Measurements from ENCODE around the gene SH3GL3. TPM values are rescaled to one million over a fixed set of nuclear protein-coding genes. Genes with fewer than 3 reads are reported as not detected.
A peak's percentile ranks its signal among the peaks of the same experiment; 100 is the strongest.

SH3GL3 gene
- total and polyA plus RNA-seq, 4 donors = 0.31 to 8.4 (median 2.3) TPM

DNA sequence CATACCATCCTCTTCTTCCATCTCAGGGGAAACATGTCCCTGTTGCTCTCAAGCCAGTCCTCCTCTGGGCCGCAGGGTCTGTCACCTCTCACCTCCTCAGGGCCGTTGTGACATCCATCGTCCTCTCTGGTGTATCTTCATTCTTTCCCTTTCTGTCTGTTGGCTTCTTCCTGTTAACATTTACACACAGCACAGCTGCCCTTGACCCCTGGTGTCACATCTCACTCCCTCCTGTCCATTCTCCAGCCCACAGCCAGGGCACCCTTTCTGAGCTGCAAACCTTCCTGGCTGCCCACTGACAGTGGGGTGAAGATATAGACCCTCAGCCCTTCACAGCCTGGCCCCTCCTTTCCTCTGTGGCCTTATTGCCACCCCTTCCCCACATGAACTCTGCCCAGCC is 127.2 kb downstream of the SH3GL3 start:
- 56 to 83% methylated on average over 3 of the region's 3 CpGs for WGBS, 2 donors
- ATAC-seq (ENCODE audit: insufficient read depth, low FRiP score) = no peak
- no peak overlapping the region for H3K27ac ChIP-seq (ENCODE audit: low read depth in 1 of 2, low read length in 1 of 2)

DNA sequence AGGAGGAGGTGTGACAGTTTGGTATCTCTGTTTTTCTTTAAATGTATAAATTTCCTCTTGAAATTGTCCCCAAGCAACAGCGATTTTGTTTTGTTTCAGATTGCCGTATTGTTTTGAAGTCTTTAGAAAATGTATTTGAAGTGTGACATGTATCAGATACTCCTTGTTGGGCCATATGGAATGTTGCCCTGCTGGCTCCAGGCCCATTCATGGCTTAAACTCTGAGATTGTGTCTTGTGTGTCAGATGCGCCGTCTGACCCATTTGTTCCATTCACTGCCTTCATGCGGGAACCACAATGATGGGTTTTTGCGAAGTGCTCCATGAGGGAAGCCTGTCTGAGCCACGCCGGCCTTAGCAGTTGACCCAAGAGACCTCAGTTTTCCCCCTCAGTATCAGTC is 131.6 kb downstream of the SH3GL3 start:
- ATAC-seq (ENCODE audit: insufficient read depth, low FRiP score) (no peak), DNase-seq (peak; percentile 70 to 84 (median 70))
- Histone ChIP-seq H3K4me1 (ENCODE audit: control insufficient read depth in 5 of 5, insufficient read depth in 5 of 5, low read length in 5 of 5) (peaks cover 0 to 24% (median 0%) of the 10 kb centered on the region in 5 donors), H3K4me3 (no peak overlapping the region), H3K9ac (ENCODE audit: insufficient read depth in 1 of 2, low read length in 2 of 2) (no peak overlapping the region), H3K27me3 (ENCODE audit: control insufficient read depth in 3 of 3, insufficient read depth in 3 of 3, low read length in 2 of 3) (no peaks in the 10 kb centered on the region), H3K27ac (ENCODE audit: low read depth in 1 of 2, low read length in 1 of 2) (no peak overlapping the region), H3K36me3 (ENCODE audit: control insufficient read depth in 4 of 4, insufficient read depth in 4 of 4, low read length in 4 of 4) (no peaks in the 10 kb centered on the region), H3K9me3 (ENCODE audit: control insufficient read depth in 4 of 4, insufficient read depth in 3 of 4, low read length in 3 of 4) (no peaks in the 10 kb centered on the region)
- WGBS, 2 donors = 91 to 92% methylated on average over 8 of the region's 8 CpGs
- TF ChIP-seq, protein P1, sequence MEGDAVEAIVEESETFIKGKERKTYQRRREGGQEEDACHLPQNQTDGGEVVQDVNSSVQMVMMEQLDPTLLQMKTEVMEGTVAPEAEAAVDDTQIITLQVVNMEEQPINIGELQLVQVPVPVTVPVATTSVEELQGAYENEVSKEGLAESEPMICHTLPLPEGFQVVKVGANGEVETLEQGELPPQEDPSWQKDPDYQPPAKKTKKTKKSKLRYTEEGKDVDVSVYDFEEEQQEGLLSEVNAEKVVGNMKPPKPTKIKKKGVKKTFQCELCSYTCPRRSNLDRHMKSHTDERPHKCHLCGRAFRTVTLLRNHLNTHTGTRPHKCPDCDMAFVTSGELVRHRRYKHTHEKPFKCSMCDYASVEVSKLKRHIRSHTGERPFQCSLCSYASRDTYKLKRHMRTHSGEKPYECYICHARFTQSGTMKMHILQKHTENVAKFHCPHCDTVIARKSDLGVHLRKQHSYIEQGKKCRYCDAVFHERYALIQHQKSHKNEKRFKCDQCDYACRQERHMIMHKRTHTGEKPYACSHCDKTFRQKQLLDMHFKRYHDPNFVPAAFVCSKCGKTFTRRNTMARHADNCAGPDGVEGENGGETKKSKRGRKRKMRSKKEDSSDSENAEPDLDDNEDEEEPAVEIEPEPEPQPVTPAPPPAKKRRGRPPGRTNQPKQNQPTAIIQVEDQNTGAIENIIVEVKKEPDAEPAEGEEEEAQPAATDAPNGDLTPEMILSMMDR (IDR thresholded peaks at IDR 0.05; ENCODE audit: control extremely low read depth, extremely low read depth) = no peak

More for the DNA sequence above, 127.2 kb downstream of the SH3GL3 start:
- no peak for DNase-seq
- no peak overlapping the region for H3K4me3 ChIP-seq
- H3K4me1 ChIP-seq (ENCODE audit: control insufficient read depth in 5 of 5, insufficient read depth in 5 of 5, low read length in 5 of 5) = peaks cover 0 to 15% (median 0%) of the 10 kb centered on the region in 5 donors
- no peaks in the 10 kb centered on the region for H3K27me3 ChIP-seq (ENCODE audit: control insufficient read depth in 3 of 3, insufficient read depth in 3 of 3, low read length in 2 of 3)
- no peaks in the 10 kb centered on the region for H3K9me3 ChIP-seq (ENCODE audit: control insufficient read depth in 4 of 4, insufficient read depth in 3 of 4, low read length in 3 of 4)
- H3K9ac ChIP-seq (ENCODE audit: insufficient read depth in 1 of 2, low read length in 2 of 2) = no peak overlapping the region
- TF ChIP-seq, protein P1 (IDR thresholded peaks at IDR 0.05; ENCODE audit: control extremely low read depth, extremely low read depth) = no peak
- no peaks in the 10 kb centered on the region for H3K36me3 ChIP-seq (ENCODE audit: control insufficient read depth in 4 of 4, insufficient read depth in 4 of 4, low read length in 4 of 4)

DNA sequence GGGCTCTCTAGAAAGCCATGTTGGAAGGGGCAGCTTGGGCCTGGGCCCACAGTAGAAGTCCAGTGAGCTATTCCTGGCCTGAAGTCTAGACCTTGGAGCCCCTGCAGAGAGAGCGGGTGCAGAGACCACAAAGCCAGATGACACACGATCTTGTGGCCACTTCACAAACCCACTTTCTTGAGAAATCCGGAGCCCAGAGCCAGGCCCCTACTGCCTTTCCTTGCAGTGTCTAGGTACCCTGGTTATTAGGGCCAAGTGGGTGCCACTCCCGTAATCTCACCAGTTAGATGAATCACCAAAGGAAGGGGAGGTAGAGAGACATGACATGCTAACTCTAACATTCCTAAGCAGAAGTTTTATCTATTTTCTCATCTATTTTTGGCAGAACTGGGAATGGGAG is 134.2 kb downstream of the SH3GL3 start:
- Histone ChIP-seq H3K4me1 (ENCODE audit: control insufficient read depth in 5 of 5, insufficient read depth in 5 of 5, low read length in 5 of 5) (peaks cover 0 to 30% (median 0%) of the 10 kb centered on the region in 5 donors), H3K4me3 (no peak overlapping the region), H3K27ac (ENCODE audit: low read depth in 1 of 2, low read length in 1 of 2) (no peak overlapping the region), H3K9ac (ENCODE audit: insufficient read depth in 1 of 2, low read length in 2 of 2) (no peak overlapping the region), H3K36me3 (ENCODE audit: control insufficient read depth in 4 of 4, insufficient read depth in 4 of 4, low read length in 4 of 4) (no peaks in the 10 kb centered on the region), H3K9me3 (ENCODE audit: control insufficient read depth in 4 of 4, insufficient read depth in 3 of 4, low read length in 3 of 4) (no peaks in the 10 kb centered on the region), H3K27me3 (ENCODE audit: control insufficient read depth in 3 of 3, insufficient read depth in 3 of 3, low read length in 2 of 3) (no peaks in the 10 kb centered on the region)
- TF ChIP-seq, protein P1 (IDR thresholded peaks at IDR 0.05; ENCODE audit: control extremely low read depth, extremely low read depth) = no peak
- DNase-seq = no peak
- 90% methylated on average over 4 of the region's 4 CpGs for WGBS, 2 donors
- no peak for ATAC-seq (ENCODE audit: insufficient read depth, low FRiP score)

DNA sequence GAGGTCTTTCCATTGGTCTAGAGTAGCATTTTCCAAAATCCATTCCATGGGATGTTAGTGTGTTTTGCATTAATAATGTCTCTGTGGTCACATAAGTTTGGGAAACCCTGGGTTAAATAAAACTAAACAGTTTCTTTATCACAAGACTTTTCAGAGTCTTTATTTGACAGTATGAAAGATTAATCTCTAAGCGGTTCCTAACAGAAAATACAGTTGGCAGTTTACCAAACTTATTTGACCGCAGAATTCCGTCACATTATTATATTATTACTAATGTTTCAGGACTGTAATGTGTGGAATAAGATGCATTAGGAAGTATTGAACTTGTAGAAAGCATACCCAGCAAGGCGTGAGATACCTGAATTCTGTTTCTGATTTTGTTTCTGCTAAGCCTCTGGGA is 135.2 kb downstream of the SH3GL3 start:
- Histone ChIP-seq H3K36me3 (ENCODE audit: control insufficient read depth in 4 of 4, insufficient read depth in 4 of 4, low read length in 4 of 4) (no peaks in the 10 kb centered on the region), H3K9me3 (ENCODE audit: control insufficient read depth in 4 of 4, insufficient read depth in 3 of 4, low read length in 3 of 4) (no peaks in the 10 kb centered on the region), H3K9ac (ENCODE audit: insufficient read depth in 1 of 2, low read length in 2 of 2) (no peak overlapping the region), H3K4me3 (no peak overlapping the region), H3K27ac (ENCODE audit: low read depth in 1 of 2, low read length in 1 of 2) (no peak overlapping the region), H3K27me3 (ENCODE audit: control insufficient read depth in 3 of 3, insufficient read depth in 3 of 3, low read length in 2 of 3) (no peaks in the 10 kb centered on the region), H3K4me1 (ENCODE audit: control insufficient read depth in 5 of 5, insufficient read depth in 5 of 5, low read length in 5 of 5) (peaks cover 0 to 31% (median 0%) of the 10 kb centered on the region in 5 donors)
- 73 to 76% methylated on average over 4 of the region's 4 CpGs for WGBS, 2 donors
- ATAC-seq (ENCODE audit: insufficient read depth, low FRiP score) (no peak), DNase-seq (peak in 2 of 3 donors; percentile 21 to 34)
- TF ChIP-seq, protein P1 (IDR thresholded peaks at IDR 0.05; ENCODE audit: control extremely low read depth, extremely low read depth) = no peak

All from lung (tissue), 12 donors.